GM23338 (cell line): ENCODE measurements around the gene TMEM125. TPM values are rescaled to one million over a fixed set of nuclear protein-coding genes. Genes with fewer than 3 reads are reported as not detected.

ENCODE experiments used
- ATAC-seq: fragments of 200-7000 bp; cut with Tn5 transposase; 3 replicates; pipeline ENCODE4 v1.9.1; 2020
- DNase-seq: peaks from one replicate; pipeline ENCODE4 v3.0.0-alpha.2; 2015; ENCODE audit warnings: low spot score
- H2AFZ ChIP-seq: fragments of 200-600 bp; sonication (generic); 2 replicates; pipeline ENCODE4 v1.8.0; 2016; ENCODE audit warnings: antibody characterized with exemption, mild to moderate bottlenecking, moderate library complexity
- H3F3A ChIP-seq: fragments of 200-600 bp; sonication (generic); replicated peaks from 2 replicates; pipeline ENCODE4 v1.8.0; 2017; ENCODE audit warnings: antibody characterized with exemption, mixed run types, low read depth
- H3K27ac ChIP-seq: fragments of 200-600 bp; sonication (generic); 2 replicates; pipeline ENCODE4 v1.6.1; 2016; ENCODE audit warnings: low read depth
- H3K27me3 ChIP-seq: fragments of 200-600 bp; sonication (generic); 2 replicates; pipeline ENCODE4 v1.8.0; 2016; ENCODE audit warnings: mild to moderate bottlenecking, mixed run types, moderate library complexity; ENCODE audit not compliant: insufficient read depth
- H3K36me3 ChIP-seq: fragments of 200-600 bp; sonication (generic); 2 replicates; pipeline ENCODE4 v1.8.0; 2016; ENCODE audit warnings: mild to moderate bottlenecking; ENCODE audit not compliant: insufficient read depth
- H3K4me1 ChIP-seq: fragments of 200-600 bp; sonication (generic); 2 replicates; pipeline ENCODE4 v1.8.0; 2016; ENCODE audit warnings: mild to moderate bottlenecking, moderate library complexity; ENCODE audit not compliant: insufficient read depth
- H3K4me2 ChIP-seq: fragments of 200-600 bp; sonication (generic); 2 replicates; pipeline ENCODE4 v1.7.1; 2017; ENCODE audit warnings: mixed run types
- H3K4me3 ChIP-seq: fragments of 200-600 bp; sonication (generic); 2 replicates; pipeline ENCODE4 v1.6.1; 2016; ENCODE audit warnings: mixed run types
- H3K79me2 ChIP-seq: fragments of 200-600 bp; sonication (generic); replicated peaks from 2 replicates; pipeline ENCODE4 v1.8.0; 2017; ENCODE audit warnings: mild to moderate bottlenecking; ENCODE audit not compliant: insufficient read depth
- H3K9me2 ChIP-seq: fragments of 200-600 bp; sonication (generic); 2 replicates; pipeline ENCODE4 v1.8.0; 2017; ENCODE audit not compliant: insufficient read depth
- H4K20me1 ChIP-seq: fragments of 200-600 bp; sonication (generic); replicated peaks from 2 replicates; pipeline ENCODE4 v1.8.0; 2017; ENCODE audit warnings: mild to moderate bottlenecking; ENCODE audit not compliant: insufficient read depth
- H3K27ac Mint-ChIP-seq: 2 replicates; pipeline ENCODE4 v1.8.0; 2020; ENCODE audit warnings: inconsistent platforms, mild to moderate bottlenecking, moderate library complexity, mixed read lengths
- H3K27me3 Mint-ChIP-seq: 3 replicates; pipeline ENCODE4 v1.8.0; 2022; ENCODE audit warnings: low read depth, mild to moderate bottlenecking, moderate library complexity, mixed read lengths, inconsistent platforms; ENCODE audit not compliant: insufficient read depth, poor library complexity
- H3K36me3 Mint-ChIP-seq: 3 replicates; pipeline ENCODE4 v1.8.0; 2021; ENCODE audit warnings: low read depth, mild to moderate bottlenecking, inconsistent platforms, moderate library complexity, mixed read lengths
- H3K4me1 Mint-ChIP-seq: 3 replicates; pipeline ENCODE4 v1.8.0; 2020; ENCODE audit warnings: mild to moderate bottlenecking, inconsistent platforms, mixed read lengths
- H3K4me3 Mint-ChIP-seq: 3 replicates; pipeline ENCODE4 v1.8.0; 2021; ENCODE audit warnings: moderate library complexity, mild to moderate bottlenecking, inconsistent platforms, mixed read lengths
- H3K9me3 Mint-ChIP-seq: 3 replicates; pipeline ENCODE4 v1.8.0; 2020; ENCODE audit warnings: moderate library complexity, mild to moderate bottlenecking, inconsistent platforms, mixed read lengths
- EZH2 ChIP-seq: fragments of 200-600 bp; sonication (generic); IDR thresholded peaks from one replicate; pipeline ENCODE4 v1.8.0; 2017; ENCODE audit warnings: antibody characterized with exemption, mild to moderate bottlenecking, low read depth; ENCODE audit not compliant: unreplicated experiment
- EZH2phosphoT487 ChIP-seq: fragments of 200-600 bp; sonication (generic); IDR thresholded peaks from one replicate; pipeline ENCODE4 v1.8.1; 2018; ENCODE audit warnings: antibody characterized with exemption; ENCODE audit not compliant: unreplicated experiment
- NANOG ChIP-seq: IDR thresholded peaks from 2 replicates; pipeline ENCODE4 v1.6.1; 2016; ENCODE audit warnings: antibody characterized with exemption, borderline replicate concordance
- REST ChIP-seq: IDR thresholded peaks from one replicate; pipeline ENCODE4 v1.6.1; 2018; ENCODE audit warnings: antibody characterized with exemption; ENCODE audit not compliant: unreplicated experiment
- STAT1 ChIP-seq: IDR thresholded peaks from one replicate; pipeline ENCODE4 v1.6.1; 2016; ENCODE audit warnings: antibody characterized with exemption; ENCODE audit not compliant: unreplicated experiment
- ZNF331 ChIP-seq: fragments of 250-450 bp; sonication (Bioruptor Pico); IDR thresholded peaks from 2 replicates; pipeline ENCODE4 v1.5.0; 2020; ENCODE audit warnings: low read depth, mild to moderate bottlenecking, moderate library complexity
- ZNF462 ChIP-seq: fragments of 250-450 bp; sonication (Bioruptor Pico); IDR thresholded peaks from 2 replicates; pipeline ENCODE4 v1.5.0; 2020; ENCODE audit warnings: mild to moderate bottlenecking, moderate library complexity
- polyA plus RNA-seq: library from polyadenylated mRNA; unstranded; fragments of >200 nt; fragmentation: Nextera tagmentation; extraction: Ambion mirVana; gene quantifications from 2 replicates; pipeline ENCODE4 v1.2.1, GENCODE V29; 2016
- total RNA-seq: library from RNA; depleted of rRNA; stranded (reverse); fragments of >200 nt; shearing (Covaris generic); gene quantifications from 2 replicates; pipeline ENCODE4 v1.2.3, GENCODE V29; 2014

Gene TMEM125
- total and polyA plus RNA-seq, 2 experiments from 2014 or later = 16.8 to 39.3 TPM

GRCh38 chr1:43237121-43237520 lies 32.7 kb upstream of the TMEM125 start:
- Histone ChIP-seq H4K20me1 (no peaks in the 10 kb centered on the region), H3K27me3 (no peaks in the 10 kb centered on the region), H2AFZ (no peak overlapping the region), H3K36me3 (no peaks in the 10 kb centered on the region), H3F3A (no peaks in the 10 kb centered on the region), H3K9me2 (no peaks in the 10 kb centered on the region), H3K27ac (no peak overlapping the region), H3K79me2 (no peaks in the 10 kb centered on the region), H3K4me2 (no peak overlapping the region), H3K4me1 (no peaks in the 10 kb centered on the region), H3K4me3 (no peak overlapping the region)
- no peak for ATAC-seq
- peaks cover 2% of the 10 kb centered on the region; the same call in 1 of the 3 replicates for H3K36me3 Mint-ChIP-seq
- DNase-seq = no peak
- H3K4me3 Mint-ChIP-seq = no peak overlapping the region
- H3K4me1 Mint-ChIP-seq = no peaks in the 10 kb centered on the region; the same call in 2 of the 3 replicates
- no peak for TF ChIP-seq REST
- no peak for TF ChIP-seq NANOG
- no peak for TF ChIP-seq ZNF462 (CRISPR knock-in tag)
- TF ChIP-seq ZNF331 (CRISPR knock-in tag) = no peak
- TF ChIP-seq STAT1 = no peak
- no peak for TF ChIP-seq EZH2phosphoT487
- TF ChIP-seq EZH2 = no peak
- peaks cover 2% of the 10 kb centered on the region for H3K27me3 Mint-ChIP-seq
- no peak overlapping the region for H3K27ac Mint-ChIP-seq
- peaks cover 10% of the 10 kb centered on the region for H3K9me3 Mint-ChIP-seq
